Naive thymus-derived CD8-positive, alpha-beta T cell (primary cell): ENCODE data around the gene TSC22D1. TPM values are rescaled to one million over a fixed set of nuclear protein-coding genes. Genes with fewer than 3 reads are reported as not detected.
A peak's percentile ranks its signal among the peaks of the same experiment; 100 is the strongest.
"Not testable (repeated sequence)": the region's sequence is repeated elsewhere in the genome, so short reads cannot be mapped to it uniquely, and the experiment has no call there.

Experiments used
- ATAC-seq, 2 donors: fragments of 150-1000 bp; cut with Tn5 transposase in 1 of 2; sonication (Bioruptor Pico), chemical (Tn5 transposase) in 1 of 2; 1 replicate in 1 of 2; 2 replicates in 1 of 2; pipeline ENCODE4 v1.10.0; 2021; ENCODE audit warnings: mild to moderate bottlenecking in 2 of 2, moderate library complexity in 2 of 2
- POLR2A ChIA-PET: fragments of 350-600 bp; sonication (Branson Sonifier 250); formaldehyde crosslinking; loops from one replicate; lab custom pipeline; 2021; ENCODE audit warnings: antibody characterized with exemption; lab: Charles Lee
- DNase-seq, 10 donors: peaks; one replicate each; pipeline versions ENCODE4 v3.0.0 to v3.0.0-alpha.2; 2020 to 2022
- H3K27ac Mint-ChIP-seq, 10 donors: one replicate each; pipeline ENCODE4 v1.8.0; 2020 to 2022; ENCODE audit warnings: mild to moderate bottlenecking in 10 of 10, mixed read lengths in 10 of 10, moderate library complexity in 4 of 10, inconsistent platforms in 1 of 10
- H3K27me3 Mint-ChIP-seq, 5 donors: one replicate each; pipeline ENCODE4 v1.8.0; 2021 to 2022; ENCODE audit warnings: mixed read lengths in 5 of 5
- H3K36me3 Mint-ChIP-seq, 3 donors: one replicate each; pipeline ENCODE4 v1.8.0; 2020 to 2022; ENCODE audit warnings: mixed read lengths in 3 of 3, mild to moderate bottlenecking in 2 of 3, inconsistent platforms in 1 of 3
- H3K4me1 Mint-ChIP-seq, 4 donors: one replicate each; pipeline ENCODE4 v1.8.0; 2021 to 2022; ENCODE audit warnings: mixed read lengths in 4 of 4
- H3K4me3 Mint-ChIP-seq, 10 donors: one replicate each; pipeline ENCODE4 v1.8.0; 2020 to 2022; ENCODE audit warnings: mild to moderate bottlenecking in 10 of 10, mixed read lengths in 10 of 10, moderate library complexity in 6 of 10, inconsistent platforms in 1 of 10
- H3K9me3 Mint-ChIP-seq, 9 donors: one replicate each; pipeline ENCODE4 v1.8.0; 2020 to 2022; ENCODE audit warnings: mixed read lengths in 9 of 9, mild to moderate bottlenecking in 3 of 9, inconsistent platforms in 1 of 9, moderate library complexity in 1 of 9
- polyA plus RNA-seq, 3 donors: library from polyadenylated mRNA; unstranded; fragments of 300-500 nt; fragmentation: Illumina TruSeq; gene quantifications; one replicate each; pipeline ENCODE4 v1.2.3, GENCODE V29; 2021
- total RNA-seq, 8 experiments: library from RNA in 2 of 8; stranded (reverse) in 2 of 8; gene quantifications; one replicate each; pipeline ENCODE4 v1.2.3 and lab custom pipeline; 2021 to 2026

The TSC22D1 gene
- 10 to 100 TPM; 33.7 to 37.7 TPM for total RNA-seq
- 1 to 10 TPM; 4.1 to 9.5 (median 7.5) TPM for polyA plus RNA-seq
- total RNA-seq (lab: John Stamatoyannopoulos, UW): 13.5 to 65.4 (median 56.1) reads per million in 6 experiments

GRCh38 chr13:44575741-44576350, at the start of gene TSC22D1:
Gene TSC22D1 (minus strand): TSS chr13:44576330. CDS start chr13:44576074, 256 bp downstream.
- peaks cover 35 to 50% (median 47%) of the 10 kb centered on the region in 4 donors for H3K4me1 Mint-ChIP-seq
- peaks cover 0 to 3% (median 0%) of the 10 kb centered on the region in 9 donors for H3K9me3 Mint-ChIP-seq
- peak; percentile 41 to 80 (median 66) for DNase-seq
- H3K27ac Mint-ChIP-seq: peak within 1 kb of the TSS; percentile 91 to 97 (median 96)
- peak within 1 kb of the TSS; percentile 92 to 99 (median 97) for H3K4me3 Mint-ChIP-seq
- H3K36me3 Mint-ChIP-seq: peaks cover 0 to 8% (median 7%) of the 10 kb centered on the region in 3 donors
- H3K27me3 Mint-ChIP-seq: no peaks in the 10 kb centered on the region
- ATAC-seq: peak; percentile 31 to 34
- POLR2A ChIA-PET: interaction anchor here (1.3 to 1.5 kb wide), 5 partner anchors 18 to 435 kb away, joined by 3 to 5 read pairs (median 4); no protein-coding TSS in a partner anchor

GRCh38 chr13:44622708-44623107, 46.6 kb upstream of the TSC22D1 start:
- no peak overlapping the region for H3K4me3 Mint-ChIP-seq
- ATAC-seq: no peak
- H3K4me1 Mint-ChIP-seq: no peaks in the 10 kb centered on the region
- peaks cover 5 to 25% (median 16%) of the 10 kb centered on the region in 5 donors for H3K27me3 Mint-ChIP-seq
- DNase-seq: no peak
- peaks cover 0 to 2% (median 0%) of the 10 kb centered on the region in 3 donors for H3K36me3 Mint-ChIP-seq
- no peaks in the 10 kb centered on the region for H3K9me3 Mint-ChIP-seq
- POLR2A ChIA-PET: no interaction called here
- no peak overlapping the region for H3K27ac Mint-ChIP-seq

GRCh38 chr13:44622261-44622660, 46.1 kb upstream of the TSC22D1 start:
- no peaks in the 10 kb centered on the region for H3K9me3 Mint-ChIP-seq
- H3K36me3 Mint-ChIP-seq: peaks cover 0 to 2% (median 0%) of the 10 kb centered on the region in 3 donors
- H3K27ac Mint-ChIP-seq: no peak overlapping the region
- peaks cover 4 to 21% (median 16%) of the 10 kb centered on the region in 5 donors for H3K27me3 Mint-ChIP-seq
- POLR2A ChIA-PET: no interaction called here
- ATAC-seq (no peak), DNase-seq (no peak)
- H3K4me3 Mint-ChIP-seq: no peak overlapping the region
- no peaks in the 10 kb centered on the region for H3K4me1 Mint-ChIP-seq

- Mint-ChIP-seq H3K4me3 (no peak overlapping the region), H3K4me1 (no peaks in the 10 kb centered on the region), H3K36me3 (no peaks in the 10 kb centered on the region), H3K27me3 (peaks cover 0 to 9% (median 5%) of the 10 kb centered on the region in 5 donors), H3K9me3 (no peaks in the 10 kb centered on the region), H3K27ac (no peak overlapping the region)
- ATAC-seq: no peak
- DNase-seq: no peak
- POLR2A ChIA-PET: interaction anchor here (0.8 kb wide), 1 partner anchor 163 kb away, joined by 4 read pairs; no protein-coding TSS in a partner anchor
These were observed 43.9 kb upstream of the TSC22D1 start for GRCh38 chr13:44620057-44620456.

- H3K9me3 Mint-ChIP-seq: no peaks in the 10 kb centered on the region
- H3K4me1 Mint-ChIP-seq: no peaks in the 10 kb centered on the region
- no peak overlapping the region for H3K4me3 Mint-ChIP-seq
- peaks cover 0 to 9% (median 5%) of the 10 kb centered on the region in 5 donors for H3K27me3 Mint-ChIP-seq
- POLR2A ChIA-PET: interaction anchor here (0.8 kb wide), 1 partner anchor 163 kb away, joined by 4 read pairs; no protein-coding TSS in a partner anchor
- no peak overlapping the region for H3K27ac Mint-ChIP-seq
- H3K36me3 Mint-ChIP-seq: no peaks in the 10 kb centered on the region
- DNase-seq (no peak), ATAC-seq (no peak)
These were observed 43.5 kb upstream of the TSC22D1 start for GRCh38 chr13:44619651-44620050.

GRCh38 chr13:44618326-44618725, 42.2 kb upstream of the TSC22D1 start:
- Mint-ChIP-seq H3K4me3 (no peak overlapping the region), H3K36me3 (no peaks in the 10 kb centered on the region), H3K4me1 (no peaks in the 10 kb centered on the region), H3K27me3 (peaks cover 0 to 9% (median 3%) of the 10 kb centered on the region in 5 donors), H3K27ac (no peak overlapping the region), H3K9me3 (no peaks in the 10 kb centered on the region)
- no peak for DNase-seq
- POLR2A ChIA-PET: no interaction called here
- ATAC-seq: no peak

- H3K9me3 Mint-ChIP-seq: no peaks in the 10 kb centered on the region
- no peak overlapping the region for H3K27ac Mint-ChIP-seq
- no peaks in the 10 kb centered on the region for H3K4me1 Mint-ChIP-seq
- no peak overlapping the region for H3K4me3 Mint-ChIP-seq
- ATAC-seq (no peak), DNase-seq (no peak)
- POLR2A ChIA-PET: no interaction called here
- no peaks in the 10 kb centered on the region for H3K36me3 Mint-ChIP-seq
- H3K27me3 Mint-ChIP-seq: peaks cover 0 to 9% (median 3%) of the 10 kb centered on the region in 5 donors
These were observed 41.5 kb upstream of the TSC22D1 start for GRCh38 chr13:44617648-44618047.

GRCh38 chr13:44609137-44609536, 33.0 kb upstream of the TSC22D1 start:
- peaks cover 0 to 14% (median 0%) of the 10 kb centered on the region in 3 donors for H3K36me3 Mint-ChIP-seq
- no peaks in the 10 kb centered on the region for H3K4me1 Mint-ChIP-seq
- DNase-seq (no peak), ATAC-seq (no peak)
- H3K4me3 Mint-ChIP-seq: no peak overlapping the region
- peaks cover 3 to 8% (median 5%) of the 10 kb centered on the region in 5 donors for H3K27me3 Mint-ChIP-seq
- peaks cover 0 to 16% (median 8%) of the 10 kb centered on the region in 9 donors for H3K9me3 Mint-ChIP-seq
- no peak overlapping the region for H3K27ac Mint-ChIP-seq
- POLR2A ChIA-PET: no interaction called here

- H3K4me1 Mint-ChIP-seq: no peaks in the 10 kb centered on the region
- DNase-seq: no peak
- H3K36me3 Mint-ChIP-seq: peaks cover 0 to 12% (median 0%) of the 10 kb centered on the region in 3 donors
- H3K9me3 Mint-ChIP-seq: peaks cover 0 to 11% (median 7%) of the 10 kb centered on the region in 9 donors
- ATAC-seq: no peak
- no peak overlapping the region for H3K4me3 Mint-ChIP-seq
- no peak overlapping the region for H3K27ac Mint-ChIP-seq
- POLR2A ChIA-PET: no interaction called here
- peaks cover 2 to 6% (median 5%) of the 10 kb centered on the region in 5 donors for H3K27me3 Mint-ChIP-seq
These were observed 29.6 kb upstream of the TSC22D1 start for GRCh38 chr13:44605721-44606120.

- Mint-ChIP-seq H3K27ac (no peak overlapping the region), H3K9me3 (peaks cover 0 to 6% (median 4%) of the 10 kb centered on the region in 9 donors), H3K4me1 (no peaks in the 10 kb centered on the region), H3K4me3 (no peak overlapping the region), H3K36me3 (peaks cover 0 to 7% (median 0%) of the 10 kb centered on the region in 3 donors), H3K27me3 (peaks cover 1 to 6% (median 3%) of the 10 kb centered on the region in 5 donors)
- ATAC-seq (no peak), DNase-seq (no peak)
- POLR2A ChIA-PET: no interaction called here
These were observed 29.1 kb upstream of the TSC22D1 start for GRCh38 chr13:44605275-44605674.

- Mint-ChIP-seq H3K4me1 (no peaks in the 10 kb centered on the region), H3K36me3 (no peaks in the 10 kb centered on the region), H3K27me3 (peaks cover 0 to 7% (median under 1%) of the 10 kb centered on the region in 5 donors), H3K9me3 (peaks cover 0 to 3% (median 0%) of the 10 kb centered on the region in 9 donors), H3K4me3 (no peak overlapping the region), H3K27ac (peak overlapping the region in 1 of 10 donors; percentile 42)
- DNase-seq (no peak), ATAC-seq (no peak)
- POLR2A ChIA-PET: no interaction called here
These were observed 25.5 kb upstream of the TSC22D1 start for GRCh38 chr13:44601586-44601985.

GRCh38 chr13:44593861-44594592, 17.9 kb upstream of the TSC22D1 start:
- H3K36me3 Mint-ChIP-seq, H3K4me1 Mint-ChIP-seq, H3K9me3 Mint-ChIP-seq, POLR2A ChIA-PET: not testable (repeated sequence)
- DNase-seq (peak in 5 of 10 donors; percentile 6 to 50 (median 39)), ATAC-seq (peak; percentile 66 to 68)
- H3K4me3 Mint-ChIP-seq: peak overlapping the region in 7 of 10 donors; percentile 25 to 69 (median 48)
- H3K27ac Mint-ChIP-seq: peak overlapping the region in 5 of 10 donors; percentile 11 to 79 (median 58)
- peaks cover 8 to 23% (median 17%) of the 10 kb centered on the region in 5 donors for H3K27me3 Mint-ChIP-seq
